HG03159 (cell line): ENCODE measurements around the gene CASK.

Experiments used
- ATAC-seq: cut with Tn5 transposase; IDR thresholded peaks from one replicate; pipeline ENCODE4 v1.9.1; 2021; ENCODE audit warnings: mild to moderate bottlenecking, moderate library complexity; ENCODE audit not compliant: unreplicated experiment

The CASK gene

GRCh38 chrX:41923211-41923977, at the start of gene CASK:
TSS of gene CASK (minus strand) at chrX:41923554. CDS start at chrX:41922988, 566 bp downstream.
- ATAC-seq, result peak; percentile 60

GRCh38 chrX:41971346-41971745, 48.0 kb upstream of the CASK start:
- ATAC-seq, result no peak

- ATAC-seq, result no peak
Observed at GRCh38 chrX:41970419-41970818, 47.1 kb upstream of the CASK start.

- no peak for ATAC-seq
Observed at GRCh38 chrX:41963348-41963747, 40.0 kb upstream of the CASK start.

- no peak for ATAC-seq
Observed at GRCh38 chrX:41960142-41960541, 36.8 kb upstream of the CASK start.

GRCh38 chrX:41958861-41959260, 35.5 kb upstream of the CASK start:
- ATAC-seq, result no peak

- ATAC-seq, result no peak
Observed at GRCh38 chrX:41956027-41956426, 32.7 kb upstream of the CASK start.

- no peak for ATAC-seq
Observed at GRCh38 chrX:41952102-41952501, 28.7 kb upstream of the CASK start.

- ATAC-seq, result no peak
Observed at GRCh38 chrX:41946989-41947612, 23.7 kb upstream of the CASK start.

- ATAC-seq, result no peak
Observed at GRCh38 chrX:41946235-41946634, 22.9 kb upstream of the CASK start.

- no peak for ATAC-seq
Observed at GRCh38 chrX:41935832-41936231, 12.5 kb upstream of the CASK start.

GRCh38 chrX:41933546-41933945, 10.2 kb upstream of the CASK start:
- ATAC-seq, result no peak

- no peak for ATAC-seq
Observed at GRCh38 chrX:41932885-41933284, 9.5 kb upstream of the CASK start.

GRCh38 chrX:41931591-41931990, 8.2 kb upstream of the CASK start:
- ATAC-seq, result no peak

- no peak for ATAC-seq
Observed at GRCh38 chrX:41923978-41924683, 777 bp upstream of the CASK start.

GRCh38 chrX:41922431-41923151, 763 bp downstream of the CASK start:
- ATAC-seq, result peak; percentile 15

- ATAC-seq, result no peak
Observed at GRCh38 chrX:41921492-41922430, 1.6 kb downstream of the CASK start.

GRCh38 chrX:41919870-41920269, 3.5 kb downstream of the CASK start:
- no peak for ATAC-seq

- no peak for ATAC-seq
Observed at GRCh38 chrX:41917517-41917916, 5.8 kb downstream of the CASK start.

- ATAC-seq, result no peak
Observed at GRCh38 chrX:41913476-41913875, 9.9 kb downstream of the CASK start.
